ENCODE results near the gene PALD1.

PALD1 gene

DNA sequence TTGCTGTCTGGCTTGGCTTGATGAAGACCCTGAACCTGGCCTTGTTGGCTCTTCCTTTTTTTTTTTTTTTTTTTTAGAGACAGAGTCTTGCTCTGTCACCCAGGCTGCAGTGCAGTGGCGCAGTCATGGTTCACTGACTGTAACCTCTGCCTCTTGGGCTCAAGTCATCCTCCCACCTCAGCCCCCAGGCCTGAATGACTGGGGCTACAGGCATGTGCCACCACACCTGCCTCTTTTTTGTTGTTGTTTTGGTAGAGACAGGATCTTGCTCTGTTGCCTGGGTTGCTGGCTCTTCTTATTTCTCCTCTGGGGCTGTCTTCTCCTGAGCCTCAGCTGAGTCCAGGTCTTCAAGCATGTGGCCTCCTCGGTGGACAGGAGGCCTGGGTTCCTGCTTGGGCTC is 79.3 kb downstream of the PALD1 start:
- no peaks in the 10 kb centered on the region for H3K36me3 Mint-ChIP-seq
- H3K4me1 Mint-ChIP-seq, result peaks cover 16% of the 10 kb centered on the region
- H3K9me3 Mint-ChIP-seq, result no peaks in the 10 kb centered on the region
- ATAC-seq, result no peak
- no peak overlapping the region for H3K4me3 Mint-ChIP-seq
- H3K27ac Mint-ChIP-seq, result no peak overlapping the region
- H3K27me3 Mint-ChIP-seq, result no peaks in the 10 kb centered on the region

DNA sequence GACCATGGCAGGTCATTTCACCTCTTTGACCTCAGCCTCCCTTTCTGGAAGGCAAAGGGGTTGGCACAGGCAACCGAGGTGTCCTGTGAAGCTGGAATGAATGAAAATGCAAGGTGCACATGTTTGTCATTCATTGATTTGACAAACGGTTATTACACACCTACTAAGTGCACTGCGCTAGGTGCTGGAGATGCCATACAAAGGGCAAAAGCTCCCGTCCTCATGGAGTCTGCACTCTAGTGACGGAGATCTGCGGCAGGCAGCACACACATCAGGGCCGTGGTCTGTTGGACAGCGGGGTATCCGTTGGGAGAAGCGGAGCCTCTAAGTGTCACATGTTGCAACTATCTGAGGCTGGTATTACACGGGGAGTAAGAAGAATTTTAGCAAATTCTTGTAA is 79.7 kb downstream of the PALD1 start:
- Mint-ChIP-seq H3K4me1 (peaks cover 16% of the 10 kb centered on the region), H3K9me3 (no peaks in the 10 kb centered on the region), H3K27me3 (no peaks in the 10 kb centered on the region), H3K27ac (no peak overlapping the region), H3K4me3 (no peak overlapping the region), H3K36me3 (no peaks in the 10 kb centered on the region)
- no peak for ATAC-seq

DNA sequence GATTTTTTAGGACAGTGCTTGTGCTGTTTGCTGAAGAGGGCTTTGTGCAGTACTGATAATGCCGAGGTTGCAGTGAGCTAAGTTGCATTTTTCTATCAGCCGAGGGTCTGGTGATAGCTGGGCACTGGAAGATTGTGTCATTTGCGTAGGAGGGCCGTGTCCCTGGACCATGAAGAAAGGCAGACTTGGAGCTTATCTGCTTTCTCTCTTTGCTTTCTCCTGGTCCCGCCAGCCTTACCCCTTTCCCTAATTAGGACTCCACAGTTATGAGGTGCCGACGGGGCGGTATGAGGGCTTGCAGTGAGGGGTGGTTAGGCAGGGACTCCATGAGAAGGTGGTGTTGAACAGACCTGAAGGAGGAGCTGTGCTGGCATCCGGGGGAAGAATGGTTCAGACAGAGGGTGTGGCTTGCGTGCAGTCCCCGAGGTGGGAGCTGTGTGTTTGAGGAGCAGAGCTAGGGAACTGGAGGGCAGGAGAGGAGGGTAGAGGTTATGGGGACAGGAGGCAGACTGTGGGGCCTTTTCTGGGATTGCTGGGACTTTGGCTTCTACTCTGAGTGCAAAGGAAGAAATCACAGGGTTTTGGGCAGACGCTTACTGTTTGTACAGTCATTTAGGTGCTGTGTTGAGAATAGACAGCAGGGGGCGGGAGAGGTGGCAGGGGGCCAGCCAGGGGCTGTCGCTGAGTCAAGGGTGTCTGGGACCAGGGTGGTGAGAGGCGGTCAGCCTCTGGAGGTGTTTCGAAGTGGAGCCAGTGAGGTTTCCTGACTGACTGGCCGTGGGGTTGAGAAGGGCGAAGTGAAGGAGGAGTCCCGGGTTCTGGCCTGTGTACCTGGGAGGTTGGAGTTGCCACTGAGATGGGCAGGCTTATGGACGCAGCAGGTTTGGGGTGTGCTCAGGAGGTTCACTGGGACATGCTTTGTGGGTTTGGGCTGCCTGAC is 80.6 kb downstream of the PALD1 start:
- Mint-ChIP-seq H3K36me3 (no peaks in the 10 kb centered on the region), H3K27me3 (no peaks in the 10 kb centered on the region), H3K9me3 (no peaks in the 10 kb centered on the region), H3K4me1 (peaks cover 16% of the 10 kb centered on the region), H3K27ac (peak overlapping the region; percentile 52), H3K4me3 (peak overlapping the region; percentile 70)
- ATAC-seq, result peak; percentile 70

DNA sequence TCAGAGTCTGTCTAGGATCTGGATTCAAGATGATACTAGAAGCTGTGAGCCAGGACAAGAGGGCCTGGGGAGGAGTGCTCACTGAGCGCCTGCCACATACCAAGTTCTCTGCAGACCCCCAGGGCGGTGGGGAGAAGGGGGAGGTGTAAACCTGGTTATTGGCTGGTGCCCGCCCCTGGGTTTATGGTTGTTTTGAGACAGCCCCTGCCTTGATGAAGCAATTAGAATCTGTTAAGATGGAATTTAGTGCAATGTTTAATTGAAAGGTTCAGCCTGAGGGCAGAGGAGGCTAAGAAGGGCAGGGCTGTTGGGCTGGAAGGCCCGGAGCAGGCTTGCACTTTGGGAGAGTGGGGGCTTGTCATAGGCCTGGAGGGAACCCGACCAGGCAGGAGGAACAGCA is 81.3 kb downstream of the PALD1 start:
- Mint-ChIP-seq H3K4me1 (peaks cover 20% of the 10 kb centered on the region), H3K36me3 (no peaks in the 10 kb centered on the region), H3K27me3 (no peaks in the 10 kb centered on the region), H3K4me3 (no peak overlapping the region), H3K9me3 (no peaks in the 10 kb centered on the region), H3K27ac (peak overlapping the region; percentile 52)
- no peak for ATAC-seq

DNA sequence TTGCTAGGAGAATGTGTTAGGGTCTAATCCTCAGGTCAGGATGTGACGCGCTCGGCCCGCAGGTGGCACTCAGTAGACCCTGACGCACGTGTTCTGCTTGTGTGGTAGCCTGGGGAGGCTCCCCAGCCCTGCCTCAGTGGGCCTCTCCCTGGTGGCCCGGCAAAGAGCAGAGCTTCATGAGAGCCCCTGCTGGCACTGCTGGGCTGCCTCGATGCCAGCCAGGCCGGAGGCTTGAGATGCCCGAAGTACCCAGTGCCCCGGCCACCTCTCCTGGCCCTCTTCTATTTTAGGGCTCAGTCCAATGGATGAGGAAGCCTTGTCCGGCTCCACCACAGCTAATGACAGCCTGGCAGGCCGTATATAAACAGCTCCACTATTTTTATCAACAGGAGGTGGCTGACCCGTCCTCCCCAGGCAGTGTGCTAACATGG is 82.0 kb downstream of the PALD1 start:
- H3K27me3 Mint-ChIP-seq, result no peaks in the 10 kb centered on the region
- peaks cover 26% of the 10 kb centered on the region for H3K4me1 Mint-ChIP-seq
- H3K4me3 Mint-ChIP-seq, result no peak overlapping the region
- H3K9me3 Mint-ChIP-seq, result no peaks in the 10 kb centered on the region
- no peak overlapping the region for H3K27ac Mint-ChIP-seq
- no peaks in the 10 kb centered on the region for H3K36me3 Mint-ChIP-seq
- no peak for ATAC-seq

DNA sequence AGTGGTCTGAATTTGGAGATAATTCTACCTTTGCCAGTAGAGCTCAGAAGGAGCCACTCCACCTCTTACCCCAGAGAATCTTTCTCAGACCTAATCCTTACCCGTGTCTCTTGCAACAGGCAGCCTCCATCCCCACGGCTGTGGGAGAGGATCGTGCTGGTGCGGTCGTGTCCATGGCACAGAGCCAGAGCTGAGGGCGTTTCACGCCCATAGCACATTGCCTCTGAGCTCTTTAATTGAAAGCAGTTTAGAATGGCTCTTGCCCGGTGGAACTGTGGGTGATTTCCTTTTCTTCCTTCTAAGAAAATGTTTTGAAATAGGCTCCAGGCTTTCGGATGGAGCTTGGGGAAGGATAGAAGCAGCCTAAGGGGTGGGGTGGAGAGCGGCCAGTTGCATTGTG is 82.5 kb downstream of the PALD1 start:
- H3K4me1 Mint-ChIP-seq, result peaks cover 30% of the 10 kb centered on the region
- no peaks in the 10 kb centered on the region for H3K36me3 Mint-ChIP-seq
- H3K9me3 Mint-ChIP-seq, result no peaks in the 10 kb centered on the region
- no peak overlapping the region for H3K27ac Mint-ChIP-seq
- no peak overlapping the region for H3K4me3 Mint-ChIP-seq
- no peak for ATAC-seq
- no peaks in the 10 kb centered on the region for H3K27me3 Mint-ChIP-seq

DNA sequence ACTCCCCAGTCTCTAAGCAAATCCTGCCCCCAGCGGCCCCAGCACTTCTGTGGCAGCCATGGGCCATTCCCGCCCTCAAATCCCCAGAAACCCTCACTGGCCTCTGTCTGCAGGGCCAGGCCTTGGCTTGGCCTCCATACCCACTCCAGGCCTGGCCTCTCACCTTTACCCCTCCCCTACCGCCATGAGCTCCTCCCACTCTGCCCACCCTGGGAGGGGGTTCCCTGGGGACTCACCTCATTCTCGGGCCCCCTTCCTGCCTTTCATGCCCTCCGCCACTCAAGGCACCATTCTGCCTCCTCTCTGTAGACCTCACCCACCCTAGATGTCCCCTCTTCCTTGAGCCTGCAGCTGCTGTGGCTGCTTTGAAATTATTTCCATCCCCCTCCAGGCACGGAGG is 83.0 kb downstream of the PALD1 start:
- H3K4me3 Mint-ChIP-seq, result no peak overlapping the region
- H3K27ac Mint-ChIP-seq, result no peak overlapping the region
- no peaks in the 10 kb centered on the region for H3K27me3 Mint-ChIP-seq
- H3K4me1 Mint-ChIP-seq, result peaks cover 30% of the 10 kb centered on the region
- H3K36me3 Mint-ChIP-seq, result no peaks in the 10 kb centered on the region
- no peaks in the 10 kb centered on the region for H3K9me3 Mint-ChIP-seq
- no peak for ATAC-seq

DNA sequence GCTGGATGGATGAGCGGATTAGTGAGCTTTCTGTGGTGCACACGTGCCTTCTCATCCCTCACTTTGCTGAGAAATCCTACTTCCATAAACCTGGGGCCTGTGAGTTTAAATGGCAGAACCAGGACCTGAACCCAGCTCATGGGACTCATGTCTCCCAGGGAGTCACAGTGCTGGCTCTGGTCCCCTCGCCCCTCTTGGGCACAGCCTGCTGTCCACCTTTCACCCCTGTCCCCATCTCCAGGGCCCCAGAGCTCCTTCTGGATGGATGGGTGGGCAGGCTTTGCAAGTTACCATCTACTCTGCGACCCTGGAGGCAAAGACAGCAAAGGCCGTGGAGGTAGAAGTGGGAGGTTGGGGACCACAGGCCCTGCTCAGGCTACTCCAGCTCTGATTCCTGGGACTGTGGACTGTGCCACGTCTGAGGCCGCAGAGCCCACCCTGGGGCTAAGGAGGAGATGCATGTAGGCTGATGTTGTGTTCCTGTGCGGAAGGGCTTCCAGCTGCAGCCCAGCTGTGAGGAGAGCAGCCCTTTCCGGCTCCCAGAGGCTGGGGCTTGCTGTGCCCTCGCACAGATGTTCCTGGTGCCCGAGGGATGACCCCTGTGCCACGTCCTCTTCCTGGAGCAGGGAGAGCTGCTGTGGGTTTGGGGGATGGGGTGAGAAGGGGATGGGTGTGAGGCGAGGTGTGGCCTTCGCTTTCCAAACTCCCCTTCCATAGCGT is 83.6 kb downstream of the PALD1 start:
- no peak overlapping the region for H3K4me3 Mint-ChIP-seq
- no peak overlapping the region for H3K27ac Mint-ChIP-seq
- H3K27me3 Mint-ChIP-seq, result no peaks in the 10 kb centered on the region
- H3K36me3 Mint-ChIP-seq, result no peaks in the 10 kb centered on the region
- peaks cover 30% of the 10 kb centered on the region for H3K4me1 Mint-ChIP-seq
- H3K9me3 Mint-ChIP-seq, result no peaks in the 10 kb centered on the region
- ATAC-seq, result no peak

DNA sequence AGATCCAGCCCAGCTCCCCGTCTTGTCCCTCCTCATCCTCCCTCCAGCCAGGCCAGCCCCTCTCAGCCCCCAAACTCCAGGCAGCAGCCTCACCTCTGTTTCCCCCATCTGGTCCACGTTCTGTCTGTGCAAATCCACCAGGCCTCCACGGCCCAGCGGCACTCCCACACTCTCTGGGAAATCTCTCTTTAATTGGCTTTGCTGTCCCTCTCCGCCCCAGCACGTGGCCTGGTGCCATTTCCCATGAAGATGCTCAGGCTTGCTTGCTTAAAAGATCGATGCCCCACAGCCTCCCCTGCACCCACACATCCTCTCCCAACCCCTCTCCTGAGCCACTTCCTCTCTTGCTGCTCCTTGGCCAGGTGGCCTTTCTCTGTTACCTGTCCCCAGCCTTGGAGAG is 84.7 kb downstream of the PALD1 start:
- H3K27me3 Mint-ChIP-seq, result no peaks in the 10 kb centered on the region
- H3K9me3 Mint-ChIP-seq, result no peaks in the 10 kb centered on the region
- no peaks in the 10 kb centered on the region for H3K36me3 Mint-ChIP-seq
- no peak for ATAC-seq
- H3K27ac Mint-ChIP-seq, result no peak overlapping the region
- H3K4me3 Mint-ChIP-seq, result no peak overlapping the region
- H3K4me1 Mint-ChIP-seq, result peaks cover 30% of the 10 kb centered on the region

DNA sequence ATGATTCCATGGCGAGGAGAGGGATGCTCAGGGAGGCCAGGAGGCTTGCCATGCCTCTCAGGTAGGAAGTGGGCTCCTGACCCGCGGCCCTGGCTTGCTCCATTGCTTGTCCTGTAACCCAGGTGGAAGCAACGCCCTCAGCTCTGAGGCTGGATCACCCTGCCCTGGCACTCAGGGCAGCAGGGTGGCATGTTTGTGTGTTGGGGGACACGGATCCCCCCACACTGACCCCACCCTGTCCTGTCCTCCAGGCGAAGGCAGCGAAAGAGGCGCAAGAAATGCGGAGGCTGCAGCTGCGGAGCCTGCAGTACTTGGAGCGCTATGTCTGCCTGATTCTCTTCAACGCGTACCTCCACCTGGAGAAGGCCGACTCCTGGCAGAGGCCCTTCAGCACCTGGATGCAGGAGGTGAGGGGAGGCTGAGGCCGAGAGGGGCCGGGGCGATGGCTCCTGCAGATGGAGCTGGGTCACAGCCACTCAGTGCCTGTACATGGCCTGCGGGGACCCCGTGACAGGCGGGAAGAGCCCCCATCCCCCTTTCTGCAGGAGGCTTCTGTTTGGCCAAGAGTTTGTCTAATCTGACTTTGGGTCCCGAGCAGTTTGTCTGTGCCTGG is 85.7 kb downstream of the PALD1 start:
- Mint-ChIP-seq H3K27me3 (no peaks in the 10 kb centered on the region), H3K9me3 (no peaks in the 10 kb centered on the region), H3K36me3 (no peaks in the 10 kb centered on the region), H3K4me3 (no peak overlapping the region), H3K27ac (no peak overlapping the region), H3K4me1 (peaks cover 22% of the 10 kb centered on the region)
- no peak for ATAC-seq

DNA sequence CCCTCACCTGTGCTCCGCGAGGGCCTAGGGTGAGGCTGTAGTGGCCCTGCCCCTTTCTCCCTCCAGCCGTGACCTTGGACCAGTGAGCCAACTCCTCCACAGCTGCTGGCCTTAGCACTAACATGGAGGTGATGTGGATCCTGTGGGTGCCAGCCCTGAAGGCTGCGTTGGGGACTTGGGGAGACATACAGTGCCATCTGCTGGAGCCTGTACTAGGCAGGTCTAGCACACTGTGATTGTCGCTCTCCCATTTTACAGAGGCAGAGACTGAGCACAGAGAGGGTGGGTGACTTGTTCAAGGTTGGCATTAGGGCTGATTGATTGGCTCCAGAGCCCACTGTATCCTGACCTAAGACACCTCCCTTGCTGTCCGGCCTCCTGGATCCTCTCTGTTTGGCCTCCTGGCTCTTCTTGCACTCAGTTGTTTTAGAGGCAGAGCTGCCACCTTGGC is 86.4 kb downstream of the PALD1 start:
- no peak overlapping the region for H3K4me3 Mint-ChIP-seq
- no peaks in the 10 kb centered on the region for H3K27me3 Mint-ChIP-seq
- no peak for ATAC-seq
- peaks cover 15% of the 10 kb centered on the region for H3K4me1 Mint-ChIP-seq
- no peaks in the 10 kb centered on the region for H3K36me3 Mint-ChIP-seq
- peak overlapping the region; percentile 7 for H3K27ac Mint-ChIP-seq
- H3K9me3 Mint-ChIP-seq, result no peaks in the 10 kb centered on the region

DNA sequence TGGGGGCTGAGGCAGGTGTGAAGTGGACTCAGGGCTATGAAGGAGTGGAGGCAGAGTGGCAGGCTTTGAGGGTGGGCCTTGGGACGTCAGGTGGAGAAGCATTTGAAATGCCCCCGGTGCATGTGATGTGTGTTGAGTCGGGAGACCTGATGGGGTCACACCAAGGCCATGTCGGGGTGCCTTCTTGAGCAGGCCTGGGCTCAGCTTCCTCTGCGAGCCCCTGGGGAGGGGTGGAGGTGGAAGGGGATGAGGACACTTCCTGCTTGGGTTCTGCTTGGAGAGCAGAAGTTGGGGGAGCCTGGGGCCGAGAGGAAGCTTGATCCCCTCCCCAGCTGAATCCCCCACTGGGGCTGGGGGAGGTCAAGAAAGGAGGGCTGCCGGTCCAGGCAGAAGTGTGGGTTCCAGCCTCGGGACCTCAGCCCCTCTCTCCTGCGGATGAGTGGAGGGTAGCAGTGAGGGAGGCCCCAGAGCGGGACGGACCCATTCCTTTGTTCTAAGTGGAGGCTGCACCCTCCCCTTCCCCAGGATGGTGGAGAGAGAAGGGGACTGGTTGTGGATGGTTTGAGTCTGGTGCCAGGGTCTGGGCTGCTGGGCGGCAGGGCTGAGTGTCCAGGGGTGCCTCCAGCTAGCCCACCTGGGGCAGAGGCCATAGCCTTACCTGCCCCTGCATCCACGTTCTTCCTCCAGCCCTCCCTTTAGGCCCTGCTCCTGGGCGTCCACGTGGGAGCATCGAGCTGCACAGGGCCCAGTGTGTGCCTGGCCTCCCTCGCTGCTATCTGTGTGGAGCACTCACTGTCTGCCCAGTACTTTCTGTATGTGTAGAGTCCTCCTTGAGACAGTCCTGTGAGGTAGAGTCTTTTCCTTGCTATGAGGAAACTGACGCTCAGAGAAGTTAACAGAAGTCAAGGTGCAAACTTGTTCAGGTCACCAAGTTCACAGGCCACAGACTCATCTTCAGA is 87.3 kb downstream of the PALD1 start:
- no peak for ATAC-seq
- Mint-ChIP-seq H3K4me3 (no peak overlapping the region), H3K4me1 (peaks cover 13% of the 10 kb centered on the region), H3K9me3 (no peaks in the 10 kb centered on the region), H3K36me3 (no peaks in the 10 kb centered on the region), H3K27ac (peak overlapping the region; percentile 7), H3K27me3 (no peaks in the 10 kb centered on the region)

DNA sequence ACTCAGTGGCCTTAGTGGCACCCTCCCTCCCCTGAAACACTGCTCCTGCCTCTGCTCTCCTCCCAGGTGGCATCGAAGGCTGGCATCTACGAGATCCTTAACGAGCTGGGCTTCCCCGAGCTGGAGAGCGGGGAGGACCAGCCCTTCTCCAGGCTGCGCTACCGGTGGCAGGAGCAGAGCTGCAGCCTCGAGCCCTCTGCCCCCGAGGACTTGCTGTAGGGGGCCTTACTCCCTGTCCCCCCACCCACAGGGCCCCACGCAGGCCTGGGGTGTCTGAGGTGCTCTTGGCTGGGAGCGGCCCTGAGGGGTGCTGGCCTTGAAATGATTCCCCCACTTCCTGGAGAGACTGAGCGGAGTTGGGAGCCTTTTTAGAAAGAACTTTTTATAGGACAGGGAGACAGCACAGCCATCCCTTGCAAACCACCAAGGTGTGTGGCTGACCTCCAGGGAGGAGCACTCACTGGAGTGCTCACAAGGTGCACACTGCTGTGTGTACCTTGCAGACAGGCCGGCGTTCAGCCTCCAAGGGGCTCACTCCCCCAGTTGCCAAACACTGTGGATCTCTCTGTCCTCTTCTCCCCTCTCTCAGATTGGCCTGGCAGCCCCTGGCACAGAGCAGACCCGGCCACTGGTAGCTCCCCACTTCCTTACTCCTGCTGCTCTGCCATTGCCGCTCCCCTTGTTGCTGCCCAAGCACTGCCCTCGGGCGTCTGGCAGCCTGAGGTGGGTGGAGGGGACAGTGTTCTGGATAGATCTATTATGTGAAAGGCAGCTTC is 88.1 kb downstream of the PALD1 start:
- H3K27ac Mint-ChIP-seq, result no peak overlapping the region
- peaks cover 13% of the 10 kb centered on the region for H3K4me1 Mint-ChIP-seq
- H3K4me3 Mint-ChIP-seq, result no peak overlapping the region
- no peaks in the 10 kb centered on the region for H3K9me3 Mint-ChIP-seq
- no peaks in the 10 kb centered on the region for H3K36me3 Mint-ChIP-seq
- H3K27me3 Mint-ChIP-seq, result no peaks in the 10 kb centered on the region
- peak; percentile 5 for ATAC-seq

DNA sequence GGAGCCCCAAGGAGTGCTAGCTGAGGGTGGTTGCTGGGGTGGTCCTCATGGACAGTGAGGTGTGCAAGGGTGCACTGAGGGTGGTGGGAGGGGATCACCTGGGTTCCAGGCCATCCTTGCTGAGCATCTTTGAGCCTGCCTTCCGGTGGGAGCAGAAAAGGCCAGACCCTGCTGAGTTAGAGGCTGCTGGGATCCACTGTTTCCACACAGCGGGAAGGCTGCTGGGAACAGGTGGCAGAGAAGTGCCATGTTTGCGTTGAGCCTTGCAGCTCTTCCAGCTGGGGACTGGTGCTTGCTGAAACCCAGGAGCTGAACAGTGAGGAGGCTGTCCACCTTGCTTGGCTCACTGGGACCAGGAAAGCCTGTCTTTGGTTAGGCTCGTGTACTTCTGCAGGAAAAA is 89.0 kb downstream of the PALD1 start:
- H3K27ac Mint-ChIP-seq, result no peak overlapping the region
- no peaks in the 10 kb centered on the region for H3K27me3 Mint-ChIP-seq
- H3K4me1 Mint-ChIP-seq, result peaks cover 13% of the 10 kb centered on the region
- no peak overlapping the region for H3K4me3 Mint-ChIP-seq
- ATAC-seq, result no peak
- no peaks in the 10 kb centered on the region for H3K36me3 Mint-ChIP-seq
- H3K9me3 Mint-ChIP-seq, result no peaks in the 10 kb centered on the region

Measured in stimulated activated memory B cell treated with anti-CD40 and anti-IgM and Interleukin-4, amounts not matched to agents 10 μg/mL and 1 μg/mL and 100 μg/mL, for 72 hours (primary cell).